Astrocyte (in vitro differentiated cells and primary cell): Measurements from ENCODE around the gene OR9Q2. TPM values are rescaled to one million over a fixed set of nuclear protein-coding genes. Genes with fewer than 3 reads are reported as not detected.

ENCODE experiments used
- DNase-seq: peaks from one replicate; pipeline ENCODE4 v3.0.0-alpha.2; 2010; ENCODE audit warnings: low read depth
- FAIRE-seq: peaks from 2 replicates; lab custom pipeline; 2011; peaks lifted over from hg19 to GRCh38; lab: Jason Lieb, UNC
- H2AFZ ChIP-seq: 2 replicates; pipeline ENCODE4 v1.6.0; 2012; ENCODE audit warnings: low read depth, low read length, inconsistent platforms
- H3K27ac ChIP-seq: 2 replicates; pipeline ENCODE4 v1.5.1; 2011; ENCODE audit warnings: low read depth, low read length, inconsistent platforms
- H3K27me3 ChIP-seq: 2 replicates; pipeline ENCODE4 v1.6.0; 2011; ENCODE audit warnings: low read length, inconsistent platforms; ENCODE audit not compliant: insufficient read depth
- H3K36me3 ChIP-seq: 2 replicates; pipeline ENCODE4 v1.5.1; 2011; ENCODE audit warnings: low read length, inconsistent platforms; ENCODE audit not compliant: insufficient read depth
- H3K4me1 ChIP-seq: 2 replicates; pipeline ENCODE4 v1.5.1; 2011; ENCODE audit warnings: low read length, inconsistent platforms; ENCODE audit not compliant: insufficient read depth
- H3K4me2 ChIP-seq: 2 replicates; pipeline ENCODE4 v1.6.0; 2012; ENCODE audit warnings: low read length, inconsistent platforms
- H3K4me3 ChIP-seq: 2 replicates; pipeline ENCODE4 v1.5.1; 2011; ENCODE audit warnings: low read depth, mild to moderate bottlenecking, low read length, inconsistent platforms; ENCODE audit not compliant: insufficient read depth
- H3K79me2 ChIP-seq: 2 replicates; pipeline ENCODE4 v1.6.0; 2012; ENCODE audit warnings: mild to moderate bottlenecking, low read length, inconsistent platforms; ENCODE audit not compliant: insufficient read depth
- H3K9ac ChIP-seq: 2 replicates; pipeline ENCODE4 v1.6.0; 2012; ENCODE audit warnings: mild to moderate bottlenecking, low read length, inconsistent platforms
- H3K9me3 ChIP-seq: 2 replicates; pipeline ENCODE4 v1.5.1; 2012; ENCODE audit warnings: low read depth, mild to moderate bottlenecking, low read length, inconsistent platforms; ENCODE audit not compliant: insufficient read depth
- H4K20me1 ChIP-seq: 2 replicates; pipeline ENCODE4 v1.6.0; 2012; ENCODE audit warnings: low read length, inconsistent platforms; ENCODE audit not compliant: insufficient read depth
- H3K27ac Mint-ChIP-seq: one replicate; pipeline ENCODE4 v1.8.0; 2021; ENCODE audit warnings: mild to moderate bottlenecking, mixed read lengths; ENCODE audit not compliant: unreplicated experiment
- H3K27me3 Mint-ChIP-seq: one replicate; pipeline ENCODE4 v1.8.0; 2021; ENCODE audit warnings: low read depth, mixed read lengths; ENCODE audit not compliant: unreplicated experiment
- H3K36me3 Mint-ChIP-seq: one replicate; pipeline ENCODE4 v1.8.0; 2021; ENCODE audit warnings: low read depth, mixed read lengths; ENCODE audit not compliant: unreplicated experiment
- H3K4me1 Mint-ChIP-seq: one replicate; pipeline ENCODE4 v1.8.0; 2021; ENCODE audit warnings: low read depth, mixed read lengths; ENCODE audit not compliant: unreplicated experiment
- H3K4me3 Mint-ChIP-seq: one replicate; pipeline ENCODE4 v1.8.0; 2021; ENCODE audit warnings: mild to moderate bottlenecking, moderate library complexity, mixed read lengths; ENCODE audit not compliant: unreplicated experiment
- H3K9me3 Mint-ChIP-seq: one replicate; pipeline ENCODE4 v1.8.0; 2021; ENCODE audit warnings: mild to moderate bottlenecking, mixed read lengths; ENCODE audit not compliant: unreplicated experiment
- EZH2 ChIP-seq: IDR thresholded peaks from 2 replicates; pipeline ENCODE4 v1.6.1; 2012; ENCODE audit warnings: mild to moderate bottlenecking, low read length, inconsistent platforms; ENCODE audit not compliant: insufficient read depth
- total RNA-seq: library from RNA; stranded (reverse); gene quantifications from 2 replicates; pipeline ENCODE4 v1.2.1, GENCODE V29; 2021
- TF ChIP-seq, protein P1 (sequence below): IDR thresholded peaks from 2 replicates; pipeline ENCODE4 v1.5.1; 2011; ENCODE audit warnings: low read depth, mild to moderate bottlenecking, inconsistent platforms, low read length, moderate library complexity; ENCODE audit not compliant: insufficient read depth

OR9Q2 gene
- total RNA-seq, 1 donor from 2014 or later: not detected

DNA sequence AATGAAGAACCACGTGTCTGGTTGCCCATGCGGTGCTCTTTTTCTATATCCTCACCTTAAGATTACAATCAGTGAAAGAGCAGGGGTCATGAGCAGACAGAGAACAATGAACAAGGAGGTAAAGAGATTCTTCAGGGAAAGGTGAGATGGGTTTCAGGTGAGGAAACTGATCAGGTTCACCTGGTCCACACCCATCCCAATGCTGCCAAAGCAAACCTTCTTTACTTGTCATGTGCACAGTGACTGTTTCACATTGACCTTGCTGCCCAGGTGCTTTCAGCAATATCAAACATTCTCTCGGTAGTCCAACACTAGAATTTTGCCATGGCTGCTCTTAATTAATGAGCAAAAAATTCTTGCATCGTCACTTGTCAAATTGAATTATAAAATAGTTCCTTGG is 24.5 kb upstream of the OR9Q2 start:
- no peak for FAIRE-seq

DNA sequence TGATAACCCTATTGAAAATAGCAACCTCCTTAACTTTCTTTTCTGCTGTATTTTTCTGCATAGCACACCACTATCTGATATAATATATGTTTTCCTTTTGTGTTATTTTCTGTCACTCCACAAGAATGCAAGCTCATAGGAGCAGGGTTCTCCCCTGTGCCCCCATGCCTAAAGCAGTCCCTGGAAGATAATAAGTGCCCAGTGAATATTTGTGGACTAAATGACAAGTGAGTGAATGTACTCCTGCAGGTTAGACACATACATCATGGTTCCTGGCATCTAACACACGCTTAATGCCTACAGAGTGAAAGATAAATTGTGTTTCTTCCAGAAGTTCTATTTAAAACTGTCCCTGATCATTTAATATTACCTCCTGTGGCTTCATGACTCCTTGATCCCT is 23.9 kb upstream of the OR9Q2 start:
- DNase-seq (no peak), FAIRE-seq (no peak)
- no peak overlapping the region for H2AFZ ChIP-seq
- Mint-ChIP-seq H3K27ac (no peak overlapping the region), H3K27me3 (no peaks in the 10 kb centered on the region), H3K36me3 (no peaks in the 10 kb centered on the region), H3K4me3 (no peak overlapping the region), H3K4me1 (no peaks in the 10 kb centered on the region), H3K9me3 (no peaks in the 10 kb centered on the region)
- H4K20me1 ChIP-seq: no peaks in the 10 kb centered on the region
- no peaks in the 10 kb centered on the region for H3K36me3 ChIP-seq
- no peak for TF ChIP-seq EZH2
- TF ChIP-seq, protein P1, sequence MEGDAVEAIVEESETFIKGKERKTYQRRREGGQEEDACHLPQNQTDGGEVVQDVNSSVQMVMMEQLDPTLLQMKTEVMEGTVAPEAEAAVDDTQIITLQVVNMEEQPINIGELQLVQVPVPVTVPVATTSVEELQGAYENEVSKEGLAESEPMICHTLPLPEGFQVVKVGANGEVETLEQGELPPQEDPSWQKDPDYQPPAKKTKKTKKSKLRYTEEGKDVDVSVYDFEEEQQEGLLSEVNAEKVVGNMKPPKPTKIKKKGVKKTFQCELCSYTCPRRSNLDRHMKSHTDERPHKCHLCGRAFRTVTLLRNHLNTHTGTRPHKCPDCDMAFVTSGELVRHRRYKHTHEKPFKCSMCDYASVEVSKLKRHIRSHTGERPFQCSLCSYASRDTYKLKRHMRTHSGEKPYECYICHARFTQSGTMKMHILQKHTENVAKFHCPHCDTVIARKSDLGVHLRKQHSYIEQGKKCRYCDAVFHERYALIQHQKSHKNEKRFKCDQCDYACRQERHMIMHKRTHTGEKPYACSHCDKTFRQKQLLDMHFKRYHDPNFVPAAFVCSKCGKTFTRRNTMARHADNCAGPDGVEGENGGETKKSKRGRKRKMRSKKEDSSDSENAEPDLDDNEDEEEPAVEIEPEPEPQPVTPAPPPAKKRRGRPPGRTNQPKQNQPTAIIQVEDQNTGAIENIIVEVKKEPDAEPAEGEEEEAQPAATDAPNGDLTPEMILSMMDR: no peak
- H3K27ac ChIP-seq: no peak overlapping the region
- H3K9ac ChIP-seq: no peak overlapping the region
- H3K4me2 ChIP-seq: no peak overlapping the region
- H3K4me3 ChIP-seq: no peak overlapping the region
- H3K4me1 ChIP-seq: no peaks in the 10 kb centered on the region
- H3K9me3 ChIP-seq: peaks cover 4% of the 10 kb centered on the region
- H3K27me3 ChIP-seq: no peaks in the 10 kb centered on the region
- no peaks in the 10 kb centered on the region for H3K79me2 ChIP-seq

More for the DNA sequence above, 24.5 kb upstream of the OR9Q2 start:
- Mint-ChIP-seq H3K4me1 (no peaks in the 10 kb centered on the region), H3K27ac (no peak overlapping the region), H3K9me3 (peaks cover 2% of the 10 kb centered on the region), H3K36me3 (no peaks in the 10 kb centered on the region), H3K4me3 (no peak overlapping the region), H3K27me3 (no peaks in the 10 kb centered on the region)
- no peaks in the 10 kb centered on the region for H3K36me3 ChIP-seq
- no peak for DNase-seq
- H3K4me3 ChIP-seq: no peak overlapping the region
- no peak for TF ChIP-seq EZH2
- TF ChIP-seq, protein P1: no peak
- H3K27ac ChIP-seq: no peak overlapping the region
- H3K4me1 ChIP-seq: no peaks in the 10 kb centered on the region
- H4K20me1 ChIP-seq: no peaks in the 10 kb centered on the region
- no peak overlapping the region for H3K4me2 ChIP-seq
- H3K27me3 ChIP-seq: no peaks in the 10 kb centered on the region
- H3K9ac ChIP-seq: no peak overlapping the region
- H3K79me2 ChIP-seq: no peaks in the 10 kb centered on the region
- no peak overlapping the region for H2AFZ ChIP-seq
- H3K9me3 ChIP-seq: peaks cover 4% of the 10 kb centered on the region

DNA sequence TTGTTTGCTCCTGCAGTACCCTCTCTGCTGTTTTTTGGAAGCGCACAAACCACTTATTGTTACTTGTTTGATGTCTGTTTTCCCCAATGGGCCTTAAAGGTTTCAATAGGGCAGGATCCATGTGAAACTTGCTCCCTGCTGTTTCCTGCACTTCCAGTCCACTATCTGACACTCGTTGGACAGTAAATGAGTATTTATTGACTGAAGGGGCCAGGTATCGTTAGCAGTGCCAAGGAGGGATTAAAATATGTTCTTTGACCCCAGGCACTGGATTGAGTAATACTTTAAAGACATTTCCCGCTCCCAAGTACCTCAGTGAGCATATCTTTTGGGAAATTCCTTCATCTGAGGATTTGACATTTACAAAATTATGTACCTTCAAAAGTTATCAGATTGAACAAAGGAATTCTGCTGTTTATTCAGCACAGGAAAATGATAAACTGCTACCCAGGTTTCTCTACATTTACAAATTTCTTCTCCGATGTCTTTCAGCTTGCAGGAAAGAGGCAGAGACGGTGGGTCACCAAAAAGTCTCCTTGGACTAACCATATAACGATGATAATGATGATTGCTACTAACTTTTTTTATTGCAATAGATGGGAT is 23.3 kb upstream of the OR9Q2 start:
- H3K4me1 ChIP-seq: no peaks in the 10 kb centered on the region
- no peak overlapping the region for H3K4me2 ChIP-seq
- H3K36me3 ChIP-seq: no peaks in the 10 kb centered on the region
- FAIRE-seq (no peak), DNase-seq (no peak)
- no peak overlapping the region for H3K27ac ChIP-seq
- no peaks in the 10 kb centered on the region for H3K79me2 ChIP-seq
- no peak for TF ChIP-seq EZH2
- TF ChIP-seq, protein P1: no peak
- H3K9ac ChIP-seq: no peak overlapping the region
- Mint-ChIP-seq H3K27ac (no peak overlapping the region), H3K4me3 (no peak overlapping the region), H3K36me3 (no peaks in the 10 kb centered on the region), H3K4me1 (no peaks in the 10 kb centered on the region), H3K9me3 (no peaks in the 10 kb centered on the region), H3K27me3 (no peaks in the 10 kb centered on the region)
- no peaks in the 10 kb centered on the region for H3K27me3 ChIP-seq
- no peak overlapping the region for H2AFZ ChIP-seq
- no peaks in the 10 kb centered on the region for H4K20me1 ChIP-seq
- H3K4me3 ChIP-seq: no peak overlapping the region
- peaks cover 4% of the 10 kb centered on the region for H3K9me3 ChIP-seq
